NCI-H2029 treated with DMSO at 0.1 percent for 48 hours (cell line): ENCODE data around the gene AVPR2.
A peak's percentile ranks its signal among the peaks of the same experiment; 100 is the strongest.

Source experiments
- DNase-seq: peaks from one replicate; lab custom pipeline; 2025; lab: John Stamatoyannopoulos, UW

Gene AVPR2

GRCh38 chrX:153885968-153886903 is 18.2 kb upstream of the AVPR2 start, which contains the start of gene L1CAM:
L1CAM (minus strand) TSS chrX:153886173; CDS start chrX:153875836, 10,337 bp downstream.
- no peak for DNase-seq

- DNase-seq, result no peak
Measured at GRCh38 chrX:153886915-153887314, 17.6 kb upstream of the AVPR2 start.

- no peak for DNase-seq
Measured at GRCh38 chrX:153887385-153887784, 17.1 kb upstream of the AVPR2 start.

DNA sequence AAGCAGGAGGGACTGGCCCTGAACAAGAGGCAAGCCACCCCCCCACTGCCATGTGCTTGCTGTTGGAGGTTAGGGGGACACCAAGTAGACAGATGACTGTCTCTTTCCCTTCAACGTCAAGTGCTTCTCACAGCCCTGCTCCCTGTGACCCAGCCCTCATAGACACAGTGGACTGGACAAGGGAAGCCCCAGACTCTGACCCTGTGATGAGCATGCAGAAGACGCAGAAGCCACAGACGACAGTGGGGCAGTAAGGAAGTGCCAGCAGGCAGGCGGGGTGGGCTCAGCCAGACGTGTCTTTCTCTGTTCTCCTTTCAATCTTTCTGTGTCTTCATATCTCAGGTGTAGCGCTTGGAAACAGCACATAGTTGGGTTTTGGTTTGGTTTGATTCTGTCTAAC is 16.1 kb upstream of the AVPR2 start:
- no peak for DNase-seq

- DNase-seq, result peak; percentile 68
Measured at GRCh38 chrX:153889123-153889522, 15.3 kb upstream of the AVPR2 start.

DNA sequence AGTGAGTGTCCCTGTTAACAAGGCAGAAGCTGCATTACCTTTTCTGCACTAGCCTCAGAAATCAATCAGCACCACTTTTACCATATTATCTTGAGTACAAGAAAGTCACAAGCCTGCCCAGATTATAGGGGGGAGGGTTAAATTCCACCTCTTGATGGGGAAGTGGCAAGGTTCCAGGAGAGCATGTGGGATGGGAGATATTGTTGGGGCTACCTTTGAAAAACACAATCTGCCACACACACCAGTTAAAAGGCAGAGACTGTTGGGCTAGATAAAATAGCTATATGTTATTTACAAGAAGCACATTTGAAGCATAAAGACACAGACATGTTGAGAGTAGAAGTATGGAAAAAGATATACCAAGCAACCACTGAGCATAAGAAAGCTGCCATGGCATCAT is 6.6 kb upstream of the AVPR2 start:
- DNase-seq, result no peak

DNA sequence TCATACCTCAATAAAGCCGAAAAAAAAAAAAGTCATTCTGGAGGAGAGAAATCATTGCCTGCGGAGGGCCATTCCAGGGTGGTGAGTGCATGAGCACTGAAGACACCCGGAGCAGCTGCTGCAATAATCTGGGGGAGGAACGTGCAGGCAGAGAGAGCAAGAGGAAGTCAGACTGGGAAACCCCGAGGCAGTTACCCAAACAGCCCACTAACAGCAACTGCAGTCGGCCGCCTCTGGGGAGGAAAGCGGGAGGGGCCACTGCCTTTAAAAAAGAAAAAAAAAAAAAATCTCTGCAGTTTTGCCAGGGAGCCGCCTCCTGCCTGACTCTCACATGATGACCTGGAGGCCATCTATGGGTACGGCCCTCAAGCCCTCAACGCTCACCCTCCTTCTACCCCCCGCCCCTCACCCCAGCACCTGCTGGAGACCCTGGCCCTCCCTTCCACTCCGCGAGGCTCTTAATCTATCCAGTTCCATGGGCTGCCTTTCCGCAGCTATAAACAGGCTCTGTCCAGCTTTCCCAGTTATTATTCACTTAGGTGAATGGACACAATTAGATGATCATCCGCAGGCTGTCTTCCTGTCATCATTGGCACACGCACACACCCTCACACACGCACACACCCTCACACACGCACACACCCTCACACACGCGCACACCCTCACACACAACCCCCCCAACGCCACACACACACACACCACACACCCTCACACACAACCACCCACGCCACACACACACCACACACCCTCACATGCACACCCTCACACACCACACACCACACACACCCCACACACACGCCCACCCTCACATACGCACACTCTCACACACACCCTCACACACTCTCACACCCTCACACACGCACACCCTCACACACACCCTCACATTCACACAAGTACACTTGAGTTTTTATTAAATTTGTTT is 3.4 kb upstream of the AVPR2 start:
- DNase-seq, result no peak

GRCh38 chrX:153901753-153902140 is 2.7 kb upstream of the AVPR2 start:
- DNase-seq, result no peak

- no peak for DNase-seq
Measured at GRCh38 chrX:153902385-153902784, 2.1 kb upstream of the AVPR2 start.

DNA sequence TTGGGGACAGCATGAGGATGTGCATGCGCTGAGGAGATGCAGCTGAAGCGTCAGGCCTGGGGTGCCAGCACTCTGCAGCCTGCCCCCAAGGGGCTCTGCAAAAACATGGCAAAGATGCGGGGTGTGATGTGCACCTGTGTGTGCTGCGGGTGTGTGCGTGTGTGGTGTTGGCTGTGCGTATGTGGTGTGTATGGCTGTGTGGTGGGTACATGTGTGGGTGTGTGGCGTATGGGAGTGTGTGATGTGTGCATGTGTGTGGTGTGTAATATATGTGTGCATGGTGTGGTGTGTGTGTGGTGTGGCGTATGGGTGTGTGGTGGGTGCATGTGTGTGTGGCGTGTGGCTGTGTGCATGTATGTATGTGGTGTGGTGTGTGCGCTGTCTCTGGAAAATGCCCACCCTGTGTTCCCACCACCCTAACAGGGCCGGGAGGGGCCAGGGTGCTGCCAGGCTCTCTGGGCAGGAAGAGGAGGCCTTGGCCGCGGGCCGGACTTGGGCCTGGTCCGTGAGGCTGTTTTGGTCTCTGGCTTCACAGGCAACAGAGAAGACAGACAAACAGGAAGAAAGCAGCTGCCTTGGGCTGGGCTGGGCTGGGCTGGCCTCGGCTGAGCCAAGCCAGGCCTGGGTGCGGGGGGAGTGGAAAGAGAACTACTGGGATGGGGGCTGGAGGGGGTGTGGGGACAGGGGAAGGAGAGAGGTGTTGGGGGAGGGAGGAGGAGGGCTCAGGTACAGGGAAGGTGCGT is 1.1 kb upstream of the AVPR2 start:
- DNase-seq, result no peak

DNA sequence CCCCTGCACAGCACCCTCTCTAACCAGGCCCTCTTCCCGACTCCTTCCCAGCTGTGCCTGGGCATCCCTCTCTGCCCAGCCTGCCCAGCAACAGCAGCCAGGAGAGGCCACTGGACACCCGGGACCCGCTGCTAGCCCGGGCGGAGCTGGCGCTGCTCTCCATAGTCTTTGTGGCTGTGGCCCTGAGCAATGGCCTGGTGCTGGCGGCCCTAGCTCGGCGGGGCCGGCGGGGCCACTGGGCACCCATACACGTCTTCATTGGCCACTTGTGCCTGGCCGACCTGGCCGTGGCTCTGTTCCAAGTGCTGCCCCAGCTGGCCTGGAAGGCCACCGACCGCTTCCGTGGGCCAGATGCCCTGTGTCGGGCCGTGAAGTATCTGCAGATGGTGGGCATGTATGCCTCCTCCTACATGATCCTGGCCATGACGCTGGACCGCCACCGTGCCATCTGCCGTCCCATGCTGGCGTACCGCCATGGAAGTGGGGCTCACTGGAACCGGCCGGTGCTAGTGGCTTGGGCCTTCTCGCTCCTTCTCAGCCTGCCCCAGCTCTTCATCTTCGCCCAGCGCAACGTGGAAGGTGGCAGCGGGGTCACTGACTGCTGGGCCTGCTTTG is 1.1 kb downstream of the AVPR2 start:
- no peak for DNase-seq

DNA sequence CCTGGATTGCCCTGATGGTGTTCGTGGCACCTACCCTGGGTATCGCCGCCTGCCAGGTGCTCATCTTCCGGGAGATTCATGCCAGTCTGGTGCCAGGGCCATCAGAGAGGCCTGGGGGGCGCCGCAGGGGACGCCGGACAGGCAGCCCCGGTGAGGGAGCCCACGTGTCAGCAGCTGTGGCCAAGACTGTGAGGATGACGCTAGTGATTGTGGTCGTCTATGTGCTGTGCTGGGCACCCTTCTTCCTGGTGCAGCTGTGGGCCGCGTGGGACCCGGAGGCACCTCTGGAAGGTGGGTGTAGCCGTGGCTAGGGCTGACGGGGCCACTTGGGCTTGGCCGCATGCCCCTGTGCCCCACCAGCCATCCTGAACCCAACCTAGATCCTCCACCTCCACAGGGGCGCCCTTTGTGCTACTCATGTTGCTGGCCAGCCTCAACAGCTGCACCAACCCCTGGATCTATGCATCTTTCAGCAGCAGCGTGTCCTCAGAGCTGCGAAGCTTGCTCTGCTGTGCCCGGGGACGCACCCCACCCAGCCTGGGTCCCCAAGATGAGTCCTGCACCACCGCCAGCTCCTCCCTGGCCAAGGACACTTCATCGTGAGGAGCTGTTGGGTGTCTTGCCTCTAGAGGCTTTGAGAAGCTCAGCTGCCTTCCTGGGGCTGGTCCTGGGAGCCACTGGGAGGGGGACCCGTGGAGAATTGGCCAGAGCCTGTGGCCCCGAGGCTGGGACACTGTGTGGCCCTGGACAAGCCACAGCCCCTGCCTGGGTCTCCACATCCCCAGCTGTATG is 1.8 kb downstream of the AVPR2 start:
- DNase-seq, result no peak

DNA sequence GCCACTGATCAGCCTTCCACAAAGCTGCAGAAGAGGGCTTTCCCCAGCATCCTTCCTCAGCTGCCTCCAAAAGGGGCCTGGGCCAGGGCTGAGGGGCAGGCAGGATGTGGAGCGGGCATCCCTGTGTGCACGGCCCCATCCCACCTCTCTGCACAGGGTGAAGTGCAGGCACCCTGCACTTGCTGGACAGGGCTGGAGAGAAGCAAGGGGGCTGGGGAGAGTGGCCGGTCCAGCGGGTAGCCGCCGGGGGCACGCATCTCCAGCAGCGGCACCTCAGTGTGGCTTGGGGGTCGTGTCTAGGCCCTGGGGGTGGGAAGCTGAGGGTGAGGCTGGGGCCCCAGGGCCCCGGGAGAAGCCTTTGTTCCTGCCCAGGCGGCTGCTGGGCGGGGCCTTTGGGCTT is 3.0 kb downstream of the AVPR2 start:
- DNase-seq, result no peak

DNA sequence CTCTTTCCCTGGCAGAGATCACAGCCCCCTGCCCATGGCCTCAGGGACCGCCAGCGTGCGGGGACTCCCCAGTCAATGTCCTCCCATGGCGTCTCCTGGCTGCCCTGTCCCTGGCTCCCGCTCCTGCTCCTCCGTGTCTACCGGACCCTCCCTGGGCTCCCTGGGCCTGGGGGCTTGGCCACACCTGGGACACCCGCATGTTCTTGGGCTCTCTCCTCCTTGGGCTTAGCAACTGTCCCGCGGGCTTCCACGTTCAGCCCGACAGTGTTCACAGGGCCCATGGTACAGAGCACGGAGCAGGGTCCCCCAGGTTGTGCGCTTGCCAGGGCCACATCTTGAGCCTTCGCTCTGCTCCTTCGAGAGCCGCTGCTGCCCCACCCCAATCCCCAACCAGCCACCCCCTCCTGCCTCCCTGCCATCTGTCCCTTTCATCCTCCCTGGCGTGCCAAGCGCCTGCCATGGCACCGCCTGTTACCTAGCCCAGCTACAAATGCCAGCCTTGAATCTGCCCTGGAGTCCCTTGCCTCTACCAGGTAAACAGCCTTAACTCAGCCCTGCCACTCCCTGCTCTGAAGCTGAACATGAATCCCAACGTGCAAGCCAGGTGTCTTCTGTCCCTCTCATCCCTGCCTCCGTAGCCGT is 3.9 kb downstream of the AVPR2 start:
- DNase-seq, result no peak

DNA sequence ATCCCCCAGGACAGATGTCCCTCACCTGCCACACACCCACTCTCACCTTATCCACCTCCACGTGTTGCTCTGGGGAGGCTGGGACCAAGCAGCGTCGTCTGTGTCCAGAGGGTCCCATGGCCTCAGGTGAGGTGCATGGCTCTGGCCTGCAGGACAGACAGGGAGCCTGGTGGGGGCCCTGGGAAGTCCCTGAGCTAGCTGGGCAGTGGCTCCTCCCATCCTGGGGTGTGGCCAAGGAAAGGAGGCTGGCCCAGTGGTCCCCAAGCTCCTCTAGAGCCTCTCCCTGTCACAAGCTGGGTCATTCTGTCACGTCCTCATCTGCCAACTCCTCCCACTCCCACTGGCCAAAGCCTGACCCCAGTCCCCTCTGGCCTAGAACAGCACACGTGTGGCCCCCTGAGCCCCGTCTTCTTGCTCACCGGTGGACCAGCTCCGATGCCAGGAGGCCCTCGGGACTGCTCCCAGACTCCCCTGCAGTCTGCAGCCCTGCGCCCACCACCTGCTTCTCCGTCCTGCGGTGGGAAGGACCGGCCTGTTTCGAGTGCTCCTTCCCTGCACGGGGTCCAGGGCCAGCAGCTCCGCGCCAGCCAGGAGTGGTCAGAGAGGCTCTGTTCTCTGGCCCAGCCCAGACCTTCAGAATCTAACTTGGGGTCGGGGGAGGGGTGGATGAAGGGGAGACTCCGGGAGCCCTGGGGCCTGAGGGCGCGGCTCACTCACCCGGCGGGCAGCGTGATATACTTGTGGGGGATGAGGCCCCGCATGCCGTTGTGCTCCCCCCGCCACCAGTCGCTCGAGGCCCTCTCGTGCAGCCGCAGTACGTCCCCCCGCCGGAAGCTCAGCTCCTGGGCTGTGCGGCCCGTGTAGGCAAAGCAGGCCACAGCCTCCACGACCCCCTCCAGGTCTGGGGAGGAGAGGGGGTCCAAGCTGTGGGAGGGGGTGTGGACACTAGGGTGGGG is 4.8 kb downstream of the AVPR2 start:
- no peak for DNase-seq

GRCh38 chrX:153909980-153910360 is 5.5 kb downstream of the AVPR2 start:
- no peak for DNase-seq

DNA sequence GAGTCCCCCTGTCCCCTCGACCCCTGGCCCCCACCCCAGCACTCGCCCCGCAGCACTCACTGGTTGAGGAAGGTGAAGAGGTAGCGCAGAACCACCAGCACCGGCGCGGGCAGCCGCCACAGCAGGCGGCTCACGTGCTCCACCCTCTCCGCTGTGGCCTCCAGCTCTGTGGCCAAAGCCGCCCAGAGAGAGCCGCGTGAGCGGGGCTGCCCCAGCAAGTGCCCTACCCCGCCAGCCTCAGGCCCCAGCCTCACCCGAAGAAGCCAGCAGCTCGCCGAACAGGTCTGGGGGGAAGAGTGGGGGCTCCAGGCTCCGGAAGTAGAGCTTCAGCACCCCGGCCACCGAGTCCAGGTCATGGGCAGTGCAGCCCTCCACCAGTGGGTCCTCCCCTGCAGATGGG is 6.0 kb downstream of the AVPR2 start:
- no peak for DNase-seq

DNA sequence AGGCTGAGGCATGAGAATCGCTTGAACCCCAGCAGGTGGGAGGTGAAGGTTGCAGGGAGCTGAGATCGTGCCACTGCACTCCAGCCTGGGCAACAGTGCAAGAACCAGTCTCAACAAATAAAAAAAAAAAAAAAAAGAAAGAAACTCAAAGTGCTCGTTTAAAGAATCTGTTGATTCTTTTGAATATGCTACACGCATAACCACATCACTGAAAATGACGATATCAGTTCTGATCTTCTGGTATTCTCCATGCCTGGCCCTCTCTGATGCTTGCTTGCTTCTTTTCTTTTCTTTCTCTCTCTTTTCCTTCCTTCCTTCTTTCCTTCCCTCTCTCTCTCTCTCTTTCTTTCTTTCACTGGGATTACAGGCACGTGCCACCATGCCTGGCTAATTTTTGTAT is 7.3 kb downstream of the AVPR2 start:
- DNase-seq, result no peak

- DNase-seq, result no peak
Measured at GRCh38 chrX:153913211-153913610, 8.7 kb downstream of the AVPR2 start.
